Skeletal muscle tissue (tissue), 4 donors: ENCODE measurements around the gene A1CF. TPM values are rescaled to one million over a fixed set of nuclear protein-coding genes. Genes with fewer than 3 reads are reported as not detected.
A peak's percentile ranks its signal among the peaks of the same experiment; 100 is the strongest.

ENCODE experiments used
- H3K27ac ChIP-seq: one replicate; pipeline ENCODE4 v1.7.0; 2013; ENCODE audit warnings: mild to moderate bottlenecking, low read depth, low read length, inconsistent platforms
- H3K27me3 ChIP-seq, 3 donors: one replicate each; pipeline ENCODE4 v1.7.0; 2013; ENCODE audit warnings: low read length in 3 of 3; ENCODE audit not compliant: control insufficient read depth in 3 of 3, insufficient read depth in 3 of 3
- H3K36me3 ChIP-seq, 3 donors: one replicate each; pipeline ENCODE4 v1.7.0; 2013; ENCODE audit warnings: low read length in 3 of 3; ENCODE audit not compliant: control insufficient read depth in 3 of 3, insufficient read depth in 3 of 3
- H3K4me1 ChIP-seq, 3 donors: one replicate each; pipeline ENCODE4 v1.7.0; 2013; ENCODE audit warnings: low read length in 3 of 3, mild to moderate bottlenecking in 3 of 3; ENCODE audit not compliant: control insufficient read depth in 3 of 3, insufficient read depth in 3 of 3
- H3K4me3 ChIP-seq, 3 donors: one replicate each; pipeline ENCODE4 v1.7.0; 2013; ENCODE audit warnings: low read length in 3 of 3
- H3K9ac ChIP-seq, 3 donors: one replicate each; pipeline ENCODE4 v1.7.0; 2013; ENCODE audit warnings: low read length in 3 of 3, mild to moderate bottlenecking in 3 of 3, moderate library complexity in 2 of 3, low read depth in 1 of 3
- H3K9me3 ChIP-seq, 3 donors: one replicate each; pipeline ENCODE4 v1.7.0; 2013; ENCODE audit warnings: low read length in 3 of 3; ENCODE audit not compliant: control insufficient read depth in 3 of 3
- total RNA-seq: library from RNA; depleted of rRNA; stranded (reverse); fragments of >200 nt; gene quantifications from one replicate; pipeline ENCODE4 v1.2.3, GENCODE V29; 2014
- donor health status: Osteomylitis.

A1CF gene
- total RNA-seq, 1 donor from 2014 or later = not detected

DNA sequence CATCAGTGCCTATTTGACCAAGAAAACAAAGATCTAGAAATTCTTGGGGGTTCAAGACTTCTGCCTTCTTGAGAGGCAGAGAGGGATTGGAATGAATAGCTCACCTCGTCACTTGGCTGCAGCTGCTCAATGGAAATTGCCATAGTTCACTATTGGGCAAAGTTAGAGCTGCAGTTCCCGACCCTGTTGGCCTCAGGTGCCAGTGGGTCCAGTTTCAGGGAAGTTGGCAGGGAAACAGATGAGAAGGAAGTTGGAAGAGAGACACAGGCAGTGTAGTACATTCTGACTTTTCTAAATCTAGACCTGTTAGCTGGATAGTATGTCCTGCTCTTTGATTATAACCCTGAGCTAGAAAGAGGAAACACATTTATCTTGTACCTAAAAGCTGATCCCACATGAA, 19.1 kb downstream of the A1CF start:
- peak overlapping the region in 1 of 3 donors; percentile 35 for H3K9ac ChIP-seq
- H3K36me3 ChIP-seq = no peaks in the 10 kb centered on the region
- H3K27ac ChIP-seq = no peak overlapping the region
- no peaks in the 10 kb centered on the region for H3K27me3 ChIP-seq
- no peaks in the 10 kb centered on the region for H3K9me3 ChIP-seq
- H3K4me3 ChIP-seq = no peak overlapping the region
- peaks cover 0 to 4% (median 2%) of the 10 kb centered on the region in 3 donors for H3K4me1 ChIP-seq

DNA sequence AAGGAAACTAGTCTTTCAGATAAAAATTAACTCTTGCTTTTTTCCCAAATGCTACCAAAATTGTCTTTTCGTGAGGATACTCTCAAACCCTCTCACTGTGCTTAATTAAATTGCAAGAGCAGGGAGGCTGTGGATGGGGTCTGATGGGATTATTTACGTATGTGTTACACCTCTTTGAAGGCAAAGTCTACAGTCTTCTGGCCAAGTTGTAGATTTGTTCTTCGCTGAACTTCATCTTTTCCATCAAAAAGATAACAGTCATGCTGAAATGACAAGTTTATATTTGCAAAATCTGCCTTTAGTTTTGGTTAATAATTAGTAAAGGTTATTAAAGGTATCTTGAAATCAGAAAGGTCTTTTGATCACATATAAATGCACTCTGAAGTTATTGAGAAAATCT, 22.7 kb downstream of the A1CF start:
- H3K27me3 ChIP-seq = no peaks in the 10 kb centered on the region
- H3K4me3 ChIP-seq = no peak overlapping the region
- no peaks in the 10 kb centered on the region for H3K36me3 ChIP-seq
- no peaks in the 10 kb centered on the region for H3K9me3 ChIP-seq
- no peak overlapping the region for H3K27ac ChIP-seq
- no peak overlapping the region for H3K9ac ChIP-seq
- H3K4me1 ChIP-seq = peaks cover 0 to 4% (median 2%) of the 10 kb centered on the region in 3 donors

DNA sequence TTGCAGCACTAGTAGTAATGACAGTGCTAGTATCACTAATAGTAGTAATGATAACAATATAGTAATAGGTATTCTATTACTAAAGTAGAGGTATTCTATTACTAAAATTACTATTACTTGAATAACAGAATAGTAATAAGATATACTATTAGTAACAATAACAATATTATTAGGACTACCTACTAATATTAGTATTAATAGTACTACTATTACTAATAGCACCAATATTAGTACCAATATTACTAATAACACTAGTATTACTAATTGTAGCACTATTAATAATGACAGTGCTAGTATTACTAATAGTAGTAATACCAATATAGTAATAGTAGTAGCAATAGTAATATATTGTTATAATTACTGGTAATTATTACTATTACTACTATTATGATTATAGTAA, 24.1 kb downstream of the A1CF start:
- Histone ChIP-seq H3K4me3 (no peak overlapping the region), H3K27me3 (no peaks in the 10 kb centered on the region), H3K9ac (no peak overlapping the region), H3K9me3 (no peaks in the 10 kb centered on the region), H3K27ac (no peak overlapping the region), H3K36me3 (no peaks in the 10 kb centered on the region), H3K4me1 (peaks cover 0 to 3% (median 2%) of the 10 kb centered on the region in 3 donors)

DNA sequence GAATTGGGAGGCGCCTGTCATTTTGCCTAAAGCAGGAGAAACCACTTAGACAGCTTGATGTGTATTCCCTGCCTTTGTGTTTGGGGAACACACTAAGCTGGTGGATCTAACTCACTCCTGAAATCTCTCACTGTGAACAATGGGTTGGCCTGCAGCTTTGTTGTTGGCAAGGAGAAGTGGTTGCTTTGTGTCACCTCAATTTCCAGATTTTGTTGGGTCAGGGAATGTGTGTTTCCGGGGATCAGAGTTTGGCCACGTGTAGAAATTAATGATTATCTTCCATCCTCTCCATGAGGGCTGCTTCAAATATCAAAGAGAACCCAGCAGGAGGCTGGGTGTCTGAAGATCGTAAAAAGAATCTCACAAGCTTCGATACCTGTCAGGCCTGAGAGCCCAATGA, 27.8 kb downstream of the A1CF start:
- H3K27me3 ChIP-seq = no peaks in the 10 kb centered on the region
- H3K4me3 ChIP-seq = no peak overlapping the region
- no peak overlapping the region for H3K27ac ChIP-seq
- no peaks in the 10 kb centered on the region for H3K36me3 ChIP-seq
- no peaks in the 10 kb centered on the region for H3K4me1 ChIP-seq
- no peak overlapping the region for H3K9ac ChIP-seq
- no peaks in the 10 kb centered on the region for H3K9me3 ChIP-seq

DNA sequence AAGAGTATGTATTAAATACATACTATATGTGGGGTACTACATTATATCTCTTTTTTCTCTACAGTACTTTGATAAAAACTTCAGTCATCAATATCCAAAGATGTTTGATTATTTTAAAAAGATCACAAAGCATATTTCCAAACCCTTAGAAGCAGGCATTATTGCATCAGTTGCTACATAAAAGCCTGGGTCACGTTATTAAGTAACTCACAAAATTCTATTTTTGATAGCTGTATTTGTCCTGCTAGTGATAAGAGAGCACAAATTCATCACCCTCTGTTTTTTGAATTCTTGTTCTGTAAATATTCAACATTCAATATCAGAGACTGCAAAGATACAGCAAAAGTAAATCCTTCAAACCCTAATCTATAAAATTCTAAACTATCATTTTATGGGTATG, 30.0 kb downstream of the A1CF start:
- Histone ChIP-seq H3K27me3 (no peaks in the 10 kb centered on the region), H3K27ac (no peak overlapping the region), H3K9ac (no peak overlapping the region), H3K36me3 (no peaks in the 10 kb centered on the region), H3K4me1 (no peaks in the 10 kb centered on the region), H3K9me3 (no peaks in the 10 kb centered on the region), H3K4me3 (no peak overlapping the region)

DNA sequence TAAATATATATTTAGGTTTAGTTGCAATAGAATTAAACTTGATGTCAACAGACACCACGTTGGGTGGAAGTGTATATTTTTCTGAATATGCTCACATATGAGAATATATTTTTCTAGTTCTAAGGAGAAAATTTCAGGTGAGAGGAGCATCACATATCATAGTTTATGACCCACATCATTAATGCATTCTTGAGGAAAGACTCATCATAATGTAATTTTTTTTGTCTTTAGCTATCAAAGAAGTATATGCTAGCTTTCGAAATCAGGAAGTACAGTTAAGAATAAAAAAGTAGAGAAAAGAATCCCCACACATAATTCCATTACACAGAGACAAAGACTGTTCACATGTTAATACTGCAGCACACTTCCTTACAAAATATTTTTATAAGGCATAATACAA, 30.4 kb downstream of the A1CF start:
- no peak overlapping the region for H3K27ac ChIP-seq
- no peaks in the 10 kb centered on the region for H3K9me3 ChIP-seq
- H3K9ac ChIP-seq = no peak overlapping the region
- H3K36me3 ChIP-seq = no peaks in the 10 kb centered on the region
- no peaks in the 10 kb centered on the region for H3K4me1 ChIP-seq
- no peak overlapping the region for H3K4me3 ChIP-seq
- no peaks in the 10 kb centered on the region for H3K27me3 ChIP-seq

DNA sequence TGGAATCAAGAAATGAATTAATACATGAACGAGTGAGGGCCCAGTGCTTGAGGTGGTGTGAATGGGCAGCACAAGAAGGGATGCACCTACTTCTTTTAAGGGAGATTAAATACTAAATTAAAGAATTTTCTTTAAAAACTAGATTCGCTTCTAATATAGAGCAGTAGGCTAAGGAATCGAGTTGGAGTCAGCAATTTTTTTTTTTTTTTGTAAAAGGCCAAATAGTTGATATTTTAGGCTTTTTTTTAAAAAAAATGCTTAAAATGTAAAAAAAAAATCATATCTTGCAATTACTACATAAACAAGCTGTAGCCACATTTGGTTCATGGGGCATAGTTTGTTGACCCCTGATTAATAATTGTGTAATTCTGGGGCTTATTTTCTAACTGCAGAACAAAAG, 31.9 kb downstream of the A1CF start:
- Histone ChIP-seq H3K36me3 (no peaks in the 10 kb centered on the region), H3K27ac (no peak overlapping the region), H3K27me3 (no peaks in the 10 kb centered on the region)

DNA sequence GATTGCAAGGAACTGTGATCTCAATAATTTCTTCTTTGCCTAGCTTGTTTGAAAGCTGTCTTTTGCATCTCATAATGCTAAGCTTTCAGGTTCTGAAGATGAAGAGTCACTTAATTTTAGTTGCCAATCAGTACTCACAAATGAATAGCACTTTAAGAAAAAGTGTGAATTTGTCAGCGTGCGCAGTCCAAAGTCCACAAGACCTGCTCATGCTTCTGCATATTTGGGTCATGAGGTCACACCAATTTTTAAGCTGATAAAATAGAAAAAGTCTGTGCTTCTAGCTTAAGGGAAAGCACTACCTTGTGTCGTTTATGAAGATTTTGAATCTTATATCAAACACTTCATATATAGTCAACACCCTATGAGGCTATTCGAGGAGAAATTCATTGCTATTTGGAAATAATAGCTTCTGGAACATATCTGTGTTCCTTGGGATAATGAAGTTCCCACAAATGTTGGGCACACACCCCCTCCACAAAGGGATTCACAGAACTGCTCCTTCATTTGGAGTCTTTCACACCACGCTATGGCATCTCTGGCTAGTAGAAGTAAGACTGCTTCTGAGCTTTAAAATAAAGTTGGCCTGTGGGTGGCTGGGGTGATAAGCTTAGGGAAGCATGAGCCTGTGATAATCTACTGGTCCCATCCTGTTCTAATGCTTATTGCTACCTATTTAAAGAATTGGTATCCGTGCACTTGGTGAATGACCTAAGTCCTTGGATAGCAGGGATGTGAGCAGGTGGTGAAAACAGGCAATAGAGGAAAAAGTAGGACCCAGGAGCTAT, 33.3 kb downstream of the A1CF start:
- H3K9me3 ChIP-seq = no peaks in the 10 kb centered on the region

More for the DNA sequence above, 31.9 kb downstream of the A1CF start:
- Histone ChIP-seq H3K4me1 (no peaks in the 10 kb centered on the region), H3K9me3 (no peaks in the 10 kb centered on the region), H3K9ac (no peak overlapping the region), H3K4me3 (no peak overlapping the region)

DNA sequence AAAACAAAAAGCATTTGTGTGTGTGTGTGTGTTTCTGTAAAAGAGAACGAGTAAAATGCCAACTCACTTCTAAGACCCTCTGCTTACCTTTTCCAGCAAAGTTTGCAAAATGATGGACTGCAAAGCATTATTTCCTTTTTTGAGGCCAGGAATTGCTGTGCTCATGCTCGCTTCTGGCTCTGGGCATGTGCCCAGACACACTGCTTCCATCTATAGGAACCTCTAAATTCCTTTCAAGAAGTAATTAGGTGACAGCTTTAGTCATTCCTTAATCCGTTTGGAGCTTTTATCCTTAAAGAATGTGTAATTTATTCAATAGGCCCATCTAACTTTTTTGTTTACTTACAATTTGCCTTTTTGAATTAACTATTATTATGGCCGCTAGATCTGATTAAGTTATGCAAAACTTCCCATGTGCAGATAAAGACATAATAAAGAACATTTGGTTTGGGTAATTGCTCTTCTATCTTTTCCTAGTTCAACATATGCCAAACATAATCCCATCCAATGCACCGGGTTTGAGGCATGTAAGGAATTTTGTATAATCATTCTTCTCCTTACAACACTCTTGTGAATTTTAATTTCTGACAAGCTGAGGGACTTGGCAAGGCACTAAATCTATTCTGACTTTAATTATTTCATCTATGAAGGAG, 34.7 kb downstream of the A1CF start:
- Histone ChIP-seq H3K4me3 (no peak overlapping the region), H3K4me1 (no peaks in the 10 kb centered on the region), H3K27me3 (no peaks in the 10 kb centered on the region), H3K9me3 (no peaks in the 10 kb centered on the region), H3K36me3 (no peaks in the 10 kb centered on the region), H3K27ac (no peak overlapping the region), H3K9ac (no peak overlapping the region)

More for the DNA sequence above, 33.3 kb downstream of the A1CF start:
- Histone ChIP-seq H3K27me3 (no peaks in the 10 kb centered on the region), H3K27ac (no peak overlapping the region), H3K36me3 (no peaks in the 10 kb centered on the region), H3K9ac (no peak overlapping the region), H3K4me3 (no peak overlapping the region), H3K4me1 (no peaks in the 10 kb centered on the region)

DNA sequence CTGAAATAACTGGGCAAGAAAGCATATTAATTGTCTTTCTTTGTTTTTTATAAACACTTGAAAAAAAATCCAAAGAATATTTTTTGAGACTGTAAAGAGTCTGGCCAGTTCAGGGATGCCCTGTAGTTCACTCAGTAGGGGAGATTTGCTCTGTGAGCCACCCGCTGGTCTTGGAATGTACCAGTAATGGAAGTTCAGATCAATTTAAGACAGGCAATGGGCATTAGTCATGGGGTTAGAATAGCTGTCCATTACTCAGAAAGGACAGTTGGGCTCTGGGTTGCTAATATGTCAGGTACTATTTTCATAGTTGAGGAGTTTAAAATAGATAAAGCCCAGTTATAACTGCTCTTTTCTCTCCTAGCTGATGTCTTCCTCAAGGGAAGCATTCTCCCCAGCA, 38.7 kb downstream of the A1CF start:
- Histone ChIP-seq H3K4me1 (no peaks in the 10 kb centered on the region), H3K9me3 (no peaks in the 10 kb centered on the region), H3K4me3 (no peak overlapping the region), H3K9ac (no peak overlapping the region), H3K27ac (no peak overlapping the region), H3K36me3 (no peaks in the 10 kb centered on the region), H3K27me3 (no peaks in the 10 kb centered on the region)
